ENCODE data around the gene TMEM125.

- TF ChIP-seq BACH1 (tag; IDR thresholded peaks at IDR 0.05): no peak
- peak in 2 of 3 experiments; percentile 38 to 57; a peak in 5 of 6 replicates for TF ChIP-seq CTCF (IDR thresholded peaks at IDR 0.05 in 2 of 3, conservative IDR thresholded peaks at IDR 0.05 in 1 of 3; ENCODE audit: insufficient read depth in 2 of 3, low read depth in 1 of 3, low read length in 3 of 3)
- TF ChIP-seq RBBP5 (IDR thresholded peaks at IDR 0.05; ENCODE audit: borderline replicate concordance, insufficient read depth, low read length, poor library complexity, severe bottlenecking): no peak
- no peak for TF ChIP-seq CHD1 (IDR thresholded peaks at IDR 0.05; ENCODE audit: low read length)
- no peak for TF ChIP-seq ARHGAP35 (IDR thresholded peaks at IDR 0.05; ENCODE audit: partially characterized antibody)
- no peak for TF ChIP-seq MTA3 (IDR thresholded peaks at IDR 0.05; ENCODE audit: borderline replicate concordance)
- no peak for TF ChIP-seq ZBTB17 (CRISPR knock-in tag; IDR thresholded peaks at IDR 0.05)
- no peak for TF ChIP-seq POLR2AphosphoS5 (IDR thresholded peaks at IDR 0.05; ENCODE audit: control insufficient read depth, insufficient read depth, low read depth, low read length)
- TF ChIP-seq TOE1 (IDR thresholded peaks at IDR 0.05; ENCODE audit: borderline replicate concordance): no peak
- no peak for TF ChIP-seq TOE1 (CRISPR knock-in tag; IDR thresholded peaks at IDR 0.05; ENCODE audit: borderline replicate concordance, low read depth)
- TF ChIP-seq EGR1 (conservative IDR thresholded peaks at IDR 0.05): no peak
- no peak for TF ChIP-seq GATA2 (CRISPR knock-in tag; IDR thresholded peaks at IDR 0.05)
- TF ChIP-seq EZH2 (IDR thresholded peaks at IDR 0.05; ENCODE audit: borderline replicate concordance, low read depth, low read length): no peak
- TF ChIP-seq ZNF561 (CRISPR knock-in tag; conservative IDR thresholded peaks at IDR 0.05): no peak
Measured at GRCh38 chr1:43316738-43317520, 47.1 kb downstream of the TMEM125 start.
